ENCODE measurements around the gene PLTP. TPM values are rescaled to one million over a fixed set of nuclear protein-coding genes. Genes with fewer than 3 reads are reported as not detected.
A peak's percentile ranks its signal among the peaks of the same experiment; 100 is the strongest.

Gene PLTP
- polyA plus RNA-seq, 3 donors = 1.6 to 3.0 (median 2.9) TPM

DNA sequence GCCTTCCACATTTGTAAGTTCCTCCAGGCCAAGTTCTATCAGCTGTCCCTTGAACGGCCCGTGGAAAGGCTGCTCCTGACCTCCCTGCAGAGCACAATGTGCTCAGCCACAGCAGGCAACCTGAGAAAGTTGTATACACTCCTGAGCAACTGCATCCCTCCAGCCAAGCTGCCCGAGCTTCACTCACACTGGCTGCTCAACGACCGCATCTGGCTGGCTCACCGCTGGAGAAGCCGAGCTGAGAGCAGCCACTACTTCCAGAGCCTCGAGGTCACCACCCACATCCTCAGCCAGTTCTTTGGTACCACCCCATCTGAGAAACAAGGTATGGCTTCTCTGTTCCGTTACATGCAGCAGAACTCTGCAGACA is 28.9 kb downstream of the PLTP start:
- peaks cover 33% of the 10 kb centered on the region for H3K4me1 Mint-ChIP-seq
- TF ChIP-seq, protein P1, sequence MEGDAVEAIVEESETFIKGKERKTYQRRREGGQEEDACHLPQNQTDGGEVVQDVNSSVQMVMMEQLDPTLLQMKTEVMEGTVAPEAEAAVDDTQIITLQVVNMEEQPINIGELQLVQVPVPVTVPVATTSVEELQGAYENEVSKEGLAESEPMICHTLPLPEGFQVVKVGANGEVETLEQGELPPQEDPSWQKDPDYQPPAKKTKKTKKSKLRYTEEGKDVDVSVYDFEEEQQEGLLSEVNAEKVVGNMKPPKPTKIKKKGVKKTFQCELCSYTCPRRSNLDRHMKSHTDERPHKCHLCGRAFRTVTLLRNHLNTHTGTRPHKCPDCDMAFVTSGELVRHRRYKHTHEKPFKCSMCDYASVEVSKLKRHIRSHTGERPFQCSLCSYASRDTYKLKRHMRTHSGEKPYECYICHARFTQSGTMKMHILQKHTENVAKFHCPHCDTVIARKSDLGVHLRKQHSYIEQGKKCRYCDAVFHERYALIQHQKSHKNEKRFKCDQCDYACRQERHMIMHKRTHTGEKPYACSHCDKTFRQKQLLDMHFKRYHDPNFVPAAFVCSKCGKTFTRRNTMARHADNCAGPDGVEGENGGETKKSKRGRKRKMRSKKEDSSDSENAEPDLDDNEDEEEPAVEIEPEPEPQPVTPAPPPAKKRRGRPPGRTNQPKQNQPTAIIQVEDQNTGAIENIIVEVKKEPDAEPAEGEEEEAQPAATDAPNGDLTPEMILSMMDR (IDR thresholded peaks at IDR 0.05) = no peak

DNA sequence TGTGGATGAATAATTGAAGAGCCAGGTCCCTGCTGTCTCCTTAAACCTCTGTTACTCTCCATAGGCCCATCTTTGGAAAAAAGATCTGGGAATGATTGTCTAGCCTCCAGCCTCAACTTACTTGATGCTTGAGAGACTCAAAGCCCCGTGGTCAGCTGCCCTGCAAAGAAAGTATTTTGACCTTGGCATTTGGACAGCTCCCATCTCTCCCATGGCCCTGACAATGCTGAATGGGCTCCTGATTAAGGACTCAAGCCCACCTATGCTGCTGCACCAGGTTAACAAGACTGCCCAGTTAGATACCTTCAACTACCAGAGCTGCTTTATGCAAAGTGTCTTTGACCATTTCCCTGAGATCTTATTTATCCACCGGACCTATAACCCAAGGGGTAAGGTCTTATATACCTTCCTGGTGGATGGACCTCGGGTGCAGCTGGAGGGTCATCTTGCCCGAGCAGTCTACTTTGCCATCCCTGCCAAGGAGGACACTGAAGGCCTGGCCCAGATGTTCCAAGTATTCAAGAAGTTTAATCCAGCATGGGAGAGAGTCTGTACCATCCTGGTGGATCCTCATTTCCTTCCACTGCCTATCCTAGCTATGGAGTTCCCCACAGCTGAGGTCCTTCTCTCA is 29.4 kb downstream of the PLTP start:
- Histone ChIP-seq H3K27me3 (ENCODE audit: control insufficient read depth in 2 of 2, insufficient read depth in 2 of 2, low read length in 2 of 2) (no peaks in the 10 kb centered on the region), H3K79me2 (ENCODE audit: insufficient read depth, low read length) (peaks cover 43% of the 10 kb centered on the region), H3K27ac (ENCODE audit: low read depth in 1 of 2, low read length in 2 of 2) (peak overlapping the region in 1 of 2 donors; percentile 31), H4K20me1 (ENCODE audit: insufficient read depth, low read length) (peaks cover 9% of the 10 kb centered on the region), H3K36me3 (replicated peaks in 1 of 2; ENCODE audit: control insufficient read depth in 1 of 2, insufficient read depth in 2 of 2, low read length in 2 of 2) (peaks cover 34 to 47% of the 10 kb centered on the region in 2 donors), H2AFZ (ENCODE audit: insufficient read depth, low read depth, low read length, poor library complexity, severe bottlenecking) (no peak overlapping the region), H3K4me1 (ENCODE audit: control insufficient read depth in 1 of 2, insufficient read depth in 2 of 2, low read length in 2 of 2) (peaks cover 28 to 39% of the 10 kb centered on the region in 2 donors), H3K4me3 (replicated peaks in 1 of 3; ENCODE audit: low read depth in 2 of 3, low read length in 3 of 3) (no peak overlapping the region), H3K9me3 (replicated peaks in 1 of 2; ENCODE audit: control insufficient read depth in 1 of 2, insufficient read depth in 1 of 2, low read length in 2 of 2) (no peaks in the 10 kb centered on the region), H3K9ac (ENCODE audit: insufficient read depth, low read length, poor library complexity, severe bottlenecking) (no peak overlapping the region), H3K4me2 (replicated peaks; ENCODE audit: extremely low read depth, low read length, poor library complexity, severe bottlenecking) (no peak overlapping the region)
- TF ChIP-seq, protein P1 (IDR thresholded peaks at IDR 0.05) = no peak
- Mint-ChIP-seq H3K36me3 (peaks cover 41 to 50% of the 10 kb centered on the region in 2 donors), H3K27me3 (ENCODE audit: low read depth in 3 of 3) (no peaks in the 10 kb centered on the region), H3K4me3 (no peak overlapping the region), H3K9me3 (no peaks in the 10 kb centered on the region), H3K27ac (peak overlapping the region in 6 of 7 donors; percentile 5 to 97 (median 62)), H3K4me1 (peaks cover 33% of the 10 kb centered on the region)
- DNase-seq = no peak
- 100% methylated on average over 4 of the region's 4 CpGs for WGBS (ENCODE audit: insufficient coverage)
- intact Hi-C loops (cut with micrococcal nuclease) = no loop called here

More for the DNA sequence above, 28.9 kb downstream of the PLTP start:
- H3K4me2 ChIP-seq (replicated peaks; ENCODE audit: extremely low read depth, low read length, poor library complexity, severe bottlenecking) = no peak overlapping the region
- no peak overlapping the region for H3K4me3 ChIP-seq (replicated peaks in 1 of 3; ENCODE audit: low read depth in 2 of 3, low read length in 3 of 3)
- H3K36me3 Mint-ChIP-seq = peaks cover 38 to 47% of the 10 kb centered on the region in 2 donors
- peak overlapping the region; percentile 25 to 81 (median 61) for H3K27ac Mint-ChIP-seq
- H2AFZ ChIP-seq (ENCODE audit: insufficient read depth, low read depth, low read length, poor library complexity, severe bottlenecking) = no peak overlapping the region
- H3K4me1 ChIP-seq (ENCODE audit: control insufficient read depth in 1 of 2, insufficient read depth in 2 of 2, low read length in 2 of 2) = peaks cover 28 to 39% of the 10 kb centered on the region in 2 donors
- H3K36me3 ChIP-seq (replicated peaks in 1 of 2; ENCODE audit: control insufficient read depth in 1 of 2, insufficient read depth in 2 of 2, low read length in 2 of 2) = peaks cover 29 to 44% of the 10 kb centered on the region in 2 donors
- no peaks in the 10 kb centered on the region for H3K9me3 Mint-ChIP-seq
- H3K9ac ChIP-seq (ENCODE audit: insufficient read depth, low read length, poor library complexity, severe bottlenecking) = no peak overlapping the region
- peak overlapping the region in 1 of 2 donors; percentile 13 for H3K27ac ChIP-seq (ENCODE audit: low read depth in 1 of 2, low read length in 2 of 2)
- WGBS (ENCODE audit: insufficient coverage) = 87% methylated on average over 9 of the region's 9 CpGs
- H3K9me3 ChIP-seq (replicated peaks in 1 of 2; ENCODE audit: control insufficient read depth in 1 of 2, insufficient read depth in 1 of 2, low read length in 2 of 2) = no peaks in the 10 kb centered on the region
- intact Hi-C loops (cut with micrococcal nuclease) = no loop called here
- H3K27me3 Mint-ChIP-seq (ENCODE audit: low read depth in 3 of 3) = no peaks in the 10 kb centered on the region
- no peaks in the 10 kb centered on the region for H3K27me3 ChIP-seq (ENCODE audit: control insufficient read depth in 2 of 2, insufficient read depth in 2 of 2, low read length in 2 of 2)
- peaks cover 43% of the 10 kb centered on the region for H3K79me2 ChIP-seq (ENCODE audit: insufficient read depth, low read length)
- no peak overlapping the region for H3K4me3 Mint-ChIP-seq
- DNase-seq = no peak
- H4K20me1 ChIP-seq (ENCODE audit: insufficient read depth, low read length) = peaks cover 9% of the 10 kb centered on the region

All from CD14-positive monocyte (primary cell).